Kasumi-1 (cell line): Measurements from ENCODE around the gene GLIS1.

Experiments
- DNase-seq, 2 experiments: peaks; one replicate each; lab custom pipeline; 2025; lab: John Stamatoyannopoulos, UW

The GLIS1 gene

GRCh38 chr1:53548031-53548491 is 190.9 kb downstream of the GLIS1 start:
- DNase-seq: no peak

- DNase-seq: no peak
Measured at GRCh38 chr1:53547231-53547790, 191.7 kb downstream of the GLIS1 start.

GRCh38 chr1:53546409-53547155 is 192.4 kb downstream of the GLIS1 start:
- no peak for DNase-seq

GRCh38 chr1:53545663-53546408 is 193.1 kb downstream of the GLIS1 start:
- no peak for DNase-seq

GRCh38 chr1:53544728-53545515 is 194.0 kb downstream of the GLIS1 start:
- DNase-seq: no peak

- no peak for DNase-seq
Measured at GRCh38 chr1:53543778-53544695, 194.9 kb downstream of the GLIS1 start.

GRCh38 chr1:53543130-53543777 is 195.7 kb downstream of the GLIS1 start:
- DNase-seq: no peak

- DNase-seq: no peak
Measured at GRCh38 chr1:53542551-53542950, 196.4 kb downstream of the GLIS1 start.

GRCh38 chr1:53541761-53542550 is 197.0 kb downstream of the GLIS1 start:
- DNase-seq: no peak

- no peak for DNase-seq
Measured at GRCh38 chr1:53541263-53541625, 197.7 kb downstream of the GLIS1 start.

- DNase-seq: no peak
Measured at GRCh38 chr1:53540604-53541262, 198.2 kb downstream of the GLIS1 start.

GRCh38 chr1:53539711-53540603 is 199.0 kb downstream of the GLIS1 start:
- no peak for DNase-seq

- no peak for DNase-seq
Measured at GRCh38 chr1:53539226-53539625, 199.7 kb downstream of the GLIS1 start.

- DNase-seq: no peak
Measured at GRCh38 chr1:53536606-53537005, 202.4 kb downstream of the GLIS1 start.

GRCh38 chr1:53535846-53536245 is 203.1 kb downstream of the GLIS1 start:
- DNase-seq: no peak

- no peak for DNase-seq
Measured at GRCh38 chr1:53535226-53535625, 203.7 kb downstream of the GLIS1 start.

- no peak for DNase-seq
Measured at GRCh38 chr1:53532912-53533311, 206.1 kb downstream of the GLIS1 start.

GRCh38 chr1:53532377-53532776 is 206.6 kb downstream of the GLIS1 start:
- no peak for DNase-seq
